HG02938 (cell line): ENCODE data around the gene RANBP1.
"Not testable (repeated sequence)": the region's sequence is repeated elsewhere in the genome, so short reads cannot be mapped to it uniquely, and the experiment has no call there.

Experiments
- ATAC-seq: cut with Tn5 transposase; IDR thresholded peaks from one replicate; pipeline ENCODE4 v1.9.1; 2021; ENCODE audit warnings: mild to moderate bottlenecking, moderate library complexity; ENCODE audit not compliant: unreplicated experiment

The RANBP1 gene

DNA sequence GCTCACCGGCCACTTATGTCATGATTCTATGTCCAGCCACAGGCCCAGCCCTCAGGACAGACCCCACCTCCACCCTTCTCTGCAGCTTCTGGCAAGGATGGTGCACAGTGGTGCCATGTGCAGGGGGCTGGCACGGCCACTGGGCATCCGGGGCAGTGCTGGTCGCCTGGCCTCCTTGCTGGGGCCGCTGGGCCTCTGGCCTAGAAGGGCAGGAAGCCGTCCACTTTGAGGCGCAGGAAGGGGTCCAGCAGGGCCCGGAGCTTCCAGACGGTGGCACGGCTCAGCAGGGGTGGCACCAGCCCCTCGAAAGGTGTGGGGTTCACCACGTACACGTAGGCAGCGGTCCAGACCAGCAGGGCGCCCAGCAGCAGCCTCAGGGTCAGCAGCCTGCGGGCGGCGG lies 32.5 kb downstream of the RANBP1 start:
- ATAC-seq: no peak

DNA sequence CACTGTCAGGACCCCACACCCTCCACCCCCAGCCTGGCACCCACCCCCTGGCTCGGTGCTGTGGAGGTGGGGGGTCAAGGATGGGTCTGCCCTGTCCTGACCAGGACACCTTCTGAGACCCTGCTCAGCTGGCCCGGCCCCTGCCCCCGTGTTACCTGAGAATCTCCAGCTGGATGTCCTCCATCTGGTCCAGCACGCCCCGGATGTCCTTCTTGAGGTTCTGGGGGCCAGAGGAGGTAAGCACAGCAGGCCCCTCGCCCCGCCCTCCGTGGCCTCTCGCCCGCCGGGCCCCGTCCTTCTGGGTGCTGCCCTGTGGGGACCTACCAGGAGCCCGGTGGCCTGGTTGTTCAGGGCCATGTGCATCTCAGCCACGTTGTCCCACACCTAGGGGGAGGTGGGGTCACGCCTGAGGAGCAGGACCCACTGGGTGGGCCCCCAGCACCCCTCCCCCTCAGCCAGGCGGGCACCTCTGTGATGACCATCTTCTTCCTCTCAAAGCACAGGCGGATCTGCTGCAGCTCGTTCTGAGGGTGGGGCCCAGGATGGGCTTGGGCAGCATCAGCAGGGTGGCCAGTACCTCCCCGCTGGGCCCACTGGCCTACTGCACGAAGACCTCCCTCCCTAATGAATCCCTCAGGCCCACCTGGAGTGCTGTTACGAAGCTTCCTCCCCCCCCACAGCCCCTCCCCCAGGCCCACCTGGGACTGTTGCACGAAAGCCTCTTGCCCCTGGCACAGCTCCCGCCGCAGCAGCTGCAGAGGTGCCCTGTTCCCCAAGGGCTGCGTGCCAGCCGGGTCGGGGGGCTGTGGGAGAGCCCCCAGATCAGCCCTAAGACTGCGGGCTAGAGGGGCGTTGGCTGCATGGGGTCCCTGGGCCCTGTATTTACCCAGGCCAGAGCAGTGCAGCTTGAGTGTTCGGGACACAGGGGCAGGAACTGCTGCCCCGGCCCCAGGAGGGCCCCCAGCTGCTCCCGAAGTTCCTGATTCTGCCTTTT lies 33.6 kb downstream of the RANBP1 start:
- no peak for ATAC-seq

DNA sequence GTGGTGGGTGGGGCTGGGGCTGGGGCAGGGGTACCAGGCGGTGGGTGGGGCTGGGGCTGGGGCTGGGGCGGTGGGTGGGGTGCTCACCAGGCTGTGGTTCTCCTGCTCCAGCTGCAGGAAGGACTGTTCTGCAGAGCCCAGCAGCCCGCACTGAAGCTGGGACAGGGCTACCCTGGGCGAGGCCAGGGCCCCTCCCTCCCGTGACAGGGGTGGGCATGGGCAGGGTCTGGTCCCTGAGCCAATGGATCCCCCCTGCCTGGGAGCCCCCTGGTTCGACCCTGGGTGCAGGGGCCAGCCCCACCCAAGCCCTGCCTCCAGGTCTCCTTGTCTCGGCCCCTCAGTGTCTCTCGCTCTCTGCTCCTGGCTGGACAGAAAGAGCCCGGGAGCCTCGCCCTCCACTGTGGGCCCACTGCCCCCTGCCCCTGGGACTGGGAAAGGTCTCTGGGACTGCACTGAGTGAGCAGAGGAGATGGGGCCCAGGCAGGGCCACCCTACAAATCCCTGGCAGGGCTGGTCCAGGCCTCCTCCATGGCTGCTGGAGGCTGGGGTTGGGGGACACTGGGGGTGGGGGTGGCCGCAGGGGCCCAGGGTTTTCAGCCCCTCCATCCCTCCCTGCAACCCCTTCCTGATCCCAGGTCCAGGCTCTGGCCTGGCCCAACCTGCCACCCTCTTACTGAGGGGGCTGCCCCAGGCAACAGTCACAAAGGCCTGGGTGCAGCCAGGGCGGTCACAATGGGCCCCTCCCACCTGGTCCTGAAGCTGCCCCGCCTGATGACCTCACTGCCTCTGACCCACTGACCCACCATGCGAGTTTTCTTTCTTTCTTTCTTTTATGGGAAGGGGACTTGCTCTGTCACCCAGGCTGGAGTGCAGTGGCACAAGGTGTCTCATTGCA lies 34.7 kb downstream of the RANBP1 start, which contains the start of gene CCDC188:
TSS of gene CCDC188 (minus strand) at position 675 of the 895 bp plus-strand sequence. CDS start at position 606, 69 bp downstream.
- ATAC-seq: no peak

DNA sequence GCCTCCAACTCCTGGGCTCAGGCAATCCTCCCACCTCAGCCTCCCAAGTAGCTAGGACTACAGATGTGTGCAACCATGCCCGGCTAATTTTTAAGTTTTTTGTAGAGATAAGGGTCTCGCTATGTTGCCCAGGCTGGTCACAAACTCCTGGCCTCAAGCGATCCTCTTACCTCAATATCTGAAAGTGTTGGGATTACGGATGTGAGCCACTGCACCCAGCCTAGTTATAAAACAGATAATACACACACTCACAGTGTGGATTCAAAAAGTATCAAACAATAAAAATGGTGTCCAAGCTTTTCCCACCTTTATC lies 35.3 kb downstream of the RANBP1 start:
- no peak for ATAC-seq

DNA sequence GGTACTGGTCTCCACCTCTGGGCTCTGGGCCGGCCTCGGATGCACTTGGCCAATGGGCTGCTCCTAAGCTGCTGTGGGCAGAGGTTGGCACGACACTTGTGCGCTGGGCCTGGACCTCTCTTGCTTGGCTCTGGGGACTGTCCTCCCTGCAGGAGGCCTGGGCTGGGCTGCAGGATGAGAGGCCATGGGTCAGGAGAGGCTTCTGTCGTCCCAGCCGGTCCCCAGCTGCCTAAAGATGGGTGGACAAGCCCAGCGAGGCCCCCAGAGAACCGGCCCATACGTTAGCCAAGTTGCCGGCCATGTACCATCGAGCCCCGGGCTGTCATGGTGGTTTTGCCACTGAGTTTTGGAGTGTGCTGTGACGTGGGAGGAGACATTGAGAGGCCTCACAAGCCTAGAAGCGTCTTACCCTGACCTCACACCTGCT lies 36.6 kb downstream of the RANBP1 start:
- ATAC-seq: no peak

DNA sequence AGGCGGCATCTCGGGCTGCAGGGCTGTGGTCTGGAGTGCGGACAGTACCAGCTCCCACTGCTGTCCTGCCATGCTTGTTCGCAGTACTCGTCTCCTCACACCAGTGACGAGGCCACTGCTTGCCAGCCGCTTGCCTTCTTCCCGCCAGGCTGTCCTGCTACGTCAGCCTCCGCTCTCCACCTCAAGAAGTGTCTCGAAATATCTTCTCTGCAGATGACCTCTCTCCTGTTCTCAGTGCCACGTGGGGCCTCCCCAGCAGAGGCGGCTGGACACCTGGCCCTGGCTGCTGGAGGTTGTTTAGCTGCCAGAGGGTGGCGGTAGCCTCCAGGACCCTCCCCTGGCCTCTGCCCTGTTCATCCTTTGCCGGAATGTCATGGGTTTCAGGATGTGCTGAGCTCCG lies 38.0 kb downstream of the RANBP1 start:
- ATAC-seq: no peak

DNA sequence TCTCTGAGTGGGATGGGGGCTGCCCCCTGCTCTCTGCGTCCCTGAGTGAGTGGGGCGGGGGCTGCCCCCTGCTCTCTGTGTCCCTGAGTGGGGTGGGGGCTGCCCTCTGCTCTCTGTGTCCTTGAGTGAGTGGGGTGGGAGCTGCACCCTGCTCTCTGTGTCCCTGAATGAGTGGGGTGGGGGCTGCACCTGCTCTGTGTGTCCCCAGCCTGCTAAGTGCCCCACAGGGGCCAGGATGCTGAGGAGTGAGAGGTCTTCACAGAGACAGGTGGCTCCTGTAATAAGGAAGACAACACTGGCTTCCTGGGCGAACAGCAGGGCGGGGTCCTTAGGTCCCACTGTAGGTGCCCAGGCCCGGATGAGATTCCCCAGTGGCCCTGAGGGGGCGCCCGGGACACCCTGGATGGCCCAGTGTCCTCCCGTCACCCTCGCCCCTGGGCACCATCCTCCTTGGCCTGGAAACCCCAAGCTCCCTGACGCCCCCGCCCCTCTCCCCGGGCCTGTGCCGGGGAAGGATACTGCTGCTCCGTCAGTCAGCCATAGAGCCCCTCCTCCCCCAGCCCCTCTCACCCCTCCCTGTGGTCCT lies 38.8 kb downstream of the RANBP1 start:
- ATAC-seq: no peak

DNA sequence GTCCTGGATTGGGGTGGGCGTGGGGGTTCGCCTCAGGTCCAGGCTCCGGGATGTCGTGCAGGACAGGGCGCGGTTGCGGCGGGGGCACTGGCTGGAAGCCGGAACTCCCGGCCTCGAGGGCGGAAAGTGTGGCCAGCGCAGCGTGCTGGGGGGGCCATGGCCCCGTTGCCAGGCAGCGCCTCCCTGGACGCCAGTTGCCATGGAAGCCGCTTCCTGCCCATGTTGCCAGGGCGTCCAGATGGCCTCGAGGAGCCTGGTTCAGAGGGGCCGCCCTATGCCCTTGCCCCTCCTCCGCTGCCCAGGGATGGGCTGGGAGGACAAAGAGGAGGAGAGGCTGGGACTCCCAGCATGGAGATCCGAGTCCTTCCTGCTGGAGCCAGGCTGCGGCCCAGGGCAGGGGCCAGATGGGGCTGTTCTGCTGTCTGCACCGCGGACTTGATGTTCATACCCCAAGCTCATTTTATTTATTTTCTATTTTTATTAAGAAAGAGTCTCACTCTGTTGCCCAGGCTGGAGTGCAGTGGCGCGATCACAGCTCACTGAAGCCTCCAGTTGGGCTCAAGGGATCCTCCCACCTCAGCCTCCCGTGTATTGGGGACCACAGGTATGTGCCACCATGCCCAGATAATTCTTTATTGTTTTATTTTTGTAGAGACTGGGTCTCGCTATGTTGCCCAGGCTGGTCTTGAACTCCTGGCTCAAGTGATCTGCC lies 39.6 kb downstream of the RANBP1 start:
- ATAC-seq: no peak

DNA sequence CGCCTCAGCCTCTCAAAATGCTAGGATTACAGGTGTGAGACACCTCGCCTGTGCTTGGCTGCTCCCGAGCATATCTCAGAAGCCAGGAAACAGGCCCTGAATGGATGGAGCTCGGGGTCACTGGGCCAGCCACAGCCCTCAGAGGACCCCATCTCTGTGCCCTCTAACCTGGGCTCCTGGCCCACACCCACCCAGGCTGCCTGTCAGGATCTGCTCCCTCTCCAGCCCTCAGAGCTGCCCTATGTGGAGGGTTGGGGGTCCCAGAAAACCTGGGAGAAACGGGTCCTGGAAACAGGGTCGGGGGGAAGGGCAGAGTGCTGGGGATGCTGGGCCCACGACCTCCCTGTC lies 40.1 kb downstream of the RANBP1 start:
- no peak for ATAC-seq

DNA sequence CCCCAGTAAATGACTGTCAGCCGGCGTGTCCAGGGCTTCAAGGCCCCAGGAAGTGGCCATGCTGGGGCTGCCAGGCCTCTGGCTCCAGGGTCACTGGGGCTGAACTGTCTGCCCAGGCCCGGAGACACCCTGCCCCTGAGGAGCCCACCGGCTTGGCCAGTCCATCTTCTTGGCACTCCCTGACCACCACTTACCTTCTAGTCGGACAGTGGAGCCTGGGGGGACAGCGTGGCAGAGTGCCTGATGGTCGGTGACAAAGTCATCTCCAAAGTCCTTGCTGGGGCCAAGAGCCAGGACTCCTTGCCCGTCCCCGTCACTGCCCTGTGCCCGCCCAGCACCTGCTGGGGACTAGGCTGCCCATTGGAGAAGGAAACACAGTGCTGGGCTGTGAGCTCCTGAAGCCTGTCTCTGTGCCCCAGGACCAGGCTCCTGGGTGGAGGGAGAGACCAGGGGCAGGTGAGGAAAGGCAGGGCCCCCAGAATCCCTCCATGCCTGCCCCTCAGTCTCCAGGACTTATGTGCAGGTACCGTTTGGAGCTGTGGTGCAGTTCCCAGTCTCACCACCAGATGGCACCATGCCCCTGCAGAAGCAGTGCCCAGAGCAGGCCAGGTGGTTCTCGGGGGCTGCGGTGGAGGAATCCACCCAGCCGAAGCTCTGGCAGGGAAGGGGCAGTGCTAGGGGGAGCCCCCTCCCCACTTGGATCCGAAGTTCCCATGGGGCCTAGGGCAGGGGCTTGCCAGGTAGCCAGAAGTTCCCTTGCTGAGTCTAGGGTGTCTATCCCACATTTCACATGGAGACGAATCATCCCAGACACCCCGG lies 40.9 kb downstream of the RANBP1 start:
- no peak for ATAC-seq

DNA sequence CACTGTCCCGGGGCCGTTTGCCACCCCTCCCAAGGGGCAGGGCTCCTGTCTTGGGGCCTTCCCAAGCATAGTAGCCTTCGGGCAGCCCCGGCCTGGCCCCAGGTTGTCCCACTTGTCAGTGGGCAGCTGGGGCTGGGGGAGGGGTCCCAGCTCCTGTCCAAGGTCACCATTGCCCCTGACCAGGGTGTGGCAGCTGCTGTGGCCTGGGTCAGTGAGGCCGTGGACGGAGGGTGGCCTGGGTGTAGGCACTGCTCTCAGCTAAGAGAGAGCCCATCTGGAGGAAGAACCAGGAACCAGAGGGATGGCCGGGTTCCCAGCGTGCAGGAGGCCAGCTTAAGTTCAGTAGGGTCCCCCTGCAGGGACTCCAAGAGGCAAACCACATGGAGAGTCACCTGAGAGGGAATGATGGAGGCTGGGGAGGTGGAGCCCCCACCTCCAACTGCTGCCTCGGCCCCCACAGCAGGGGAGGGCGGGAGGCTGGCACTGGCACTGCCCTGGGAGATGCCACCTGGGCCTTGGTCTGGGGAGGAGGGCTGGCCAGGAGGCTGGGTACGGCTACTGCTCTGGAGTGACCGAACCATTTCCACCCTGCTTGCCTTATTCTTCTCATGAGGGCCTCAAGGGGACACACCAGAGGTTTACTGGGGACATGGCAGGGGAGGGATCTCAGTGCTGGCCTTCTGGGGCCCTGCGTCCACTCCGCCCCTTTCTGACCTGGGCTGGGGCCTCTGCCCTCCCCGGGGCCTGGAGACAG lies 41.7 kb downstream of the RANBP1 start:
- ATAC-seq: no peak

DNA sequence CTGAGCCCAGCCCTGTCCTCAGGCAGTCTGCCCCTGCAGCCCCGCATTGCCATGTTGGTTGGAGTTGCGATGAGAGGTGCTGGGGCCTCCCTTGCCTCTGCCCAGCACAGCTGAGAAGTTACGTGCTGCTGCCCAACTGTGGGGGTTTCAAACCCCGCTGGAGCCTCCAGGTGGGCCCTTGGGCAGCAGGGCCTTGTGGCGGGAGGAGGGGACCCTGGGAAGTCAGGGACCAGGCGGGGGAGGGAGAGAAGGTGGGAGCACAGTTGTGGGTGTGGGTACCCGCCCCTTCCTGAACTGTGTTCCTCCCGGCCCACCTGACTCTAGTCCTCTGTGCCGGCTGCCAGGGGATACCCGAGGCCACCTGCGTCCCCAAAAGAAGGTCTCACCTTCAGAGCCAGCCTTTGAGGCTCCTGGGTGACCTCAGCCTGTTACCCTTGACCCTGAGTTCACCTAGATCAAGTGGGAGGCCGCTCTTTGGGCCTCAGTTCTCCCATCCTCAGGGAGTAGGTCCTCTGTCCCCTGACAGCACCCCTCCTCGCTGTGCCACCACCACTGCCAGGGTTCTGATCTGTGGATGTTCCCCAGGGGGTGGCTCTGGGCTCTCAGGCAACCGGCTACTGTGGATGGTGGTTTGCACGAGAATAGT lies 42.6 kb downstream of the RANBP1 start:
- no peak for ATAC-seq

DNA sequence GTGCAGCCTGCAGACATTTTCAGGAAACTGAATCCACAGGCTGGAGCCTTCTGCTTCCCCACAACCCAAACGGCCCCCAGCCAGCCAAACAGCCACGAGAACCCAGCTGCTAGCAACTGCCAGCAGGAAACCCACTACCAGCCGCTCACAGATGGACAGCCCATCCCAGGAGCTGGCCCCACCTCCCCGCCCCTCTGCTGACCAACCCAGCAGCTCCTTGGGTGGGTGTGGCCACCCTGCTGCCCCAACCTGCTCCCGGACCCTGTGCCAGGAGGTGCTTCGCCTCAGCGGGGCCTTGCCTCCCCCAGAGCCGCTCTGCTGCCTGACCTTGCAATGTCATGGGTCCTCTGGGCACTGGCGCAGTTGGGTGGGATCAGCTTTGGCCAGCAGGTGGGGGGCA lies 43.2 kb downstream of the RANBP1 start:
- ATAC-seq: no peak

DNA sequence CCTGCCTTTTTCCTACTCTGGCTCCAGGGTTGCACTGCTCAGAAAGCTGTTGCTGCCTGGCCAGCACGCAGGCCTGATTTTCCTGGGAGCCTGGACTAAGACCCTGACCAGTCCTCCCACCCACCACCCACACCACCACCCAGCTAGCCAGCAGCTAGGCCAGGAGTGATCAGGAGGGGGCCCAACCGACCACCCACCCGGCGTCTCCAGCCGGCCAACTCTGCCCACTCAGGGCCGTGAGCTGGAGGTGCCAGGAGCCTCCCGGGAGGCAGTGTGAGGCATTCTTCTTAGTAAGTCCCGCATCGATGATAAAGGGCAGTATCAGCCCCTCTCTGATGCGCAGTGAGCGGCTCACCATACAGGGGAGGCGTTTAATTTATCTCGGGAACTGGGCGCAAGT lies 43.6 kb downstream of the RANBP1 start:
- ATAC-seq: not testable (repeated sequence)

DNA sequence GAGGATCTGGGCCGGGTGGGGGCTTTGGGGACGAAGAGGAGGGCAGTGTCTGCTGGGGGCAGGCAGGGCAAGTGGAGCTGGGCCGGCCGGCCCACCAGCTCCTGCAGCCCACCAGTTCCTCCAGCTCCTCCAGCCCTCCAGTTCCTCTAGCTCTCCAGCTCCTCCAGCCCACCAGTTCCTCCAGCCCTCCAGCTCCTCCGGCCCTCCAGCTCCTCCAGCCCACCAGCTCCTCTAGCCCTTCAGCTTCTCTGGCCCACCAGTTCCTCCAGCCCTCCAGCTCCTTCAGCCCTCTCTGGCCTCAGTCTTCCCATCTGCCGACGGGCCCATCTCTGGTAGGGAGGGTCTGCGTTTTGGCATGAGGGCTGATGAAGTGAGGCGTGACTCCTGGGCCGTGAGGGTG lies 44.1 kb downstream of the RANBP1 start:
- ATAC-seq: no peak

DNA sequence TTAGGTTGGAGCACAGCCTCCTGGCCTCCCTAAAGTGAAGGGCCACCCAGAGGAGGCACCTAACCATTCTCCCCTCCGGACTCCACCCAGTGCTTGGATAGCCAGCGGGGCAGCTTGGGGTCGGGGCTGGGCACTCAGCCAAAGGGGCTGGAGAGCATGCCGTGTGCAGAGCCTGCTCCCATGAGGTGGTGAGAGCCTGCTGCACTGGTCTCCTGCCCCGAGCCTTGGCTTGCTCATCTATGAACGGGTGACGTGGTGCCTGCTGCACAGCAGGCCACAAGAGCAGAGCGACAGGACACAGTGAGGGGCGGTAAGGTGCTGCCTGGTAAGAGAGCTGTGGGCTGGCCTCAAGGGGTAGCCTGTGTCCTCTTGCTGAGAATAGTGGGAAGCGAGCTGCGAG lies 49.0 kb downstream of the RANBP1 start:
- ATAC-seq: no peak

DNA sequence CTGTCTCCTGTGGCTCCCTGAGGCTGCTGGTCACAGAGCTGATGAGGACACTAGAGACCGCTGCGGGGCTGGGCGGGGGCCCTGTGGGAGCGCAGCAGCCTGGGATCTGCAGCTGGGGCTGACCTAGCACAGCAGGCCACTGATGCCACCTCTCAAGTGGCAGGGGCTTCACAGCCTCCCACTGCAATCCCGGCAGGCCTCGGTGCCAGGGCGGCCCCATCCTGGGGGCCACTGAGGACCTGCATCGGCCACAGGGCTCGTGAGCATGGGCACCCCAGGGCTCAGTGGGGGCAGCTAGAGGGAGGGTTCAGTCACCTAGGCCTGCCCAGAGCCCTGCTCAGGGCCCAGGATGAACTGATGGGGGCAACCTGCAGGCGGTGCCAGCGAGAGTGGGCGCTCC lies 49.5 kb downstream of the RANBP1 start:
- ATAC-seq: no peak

DNA sequence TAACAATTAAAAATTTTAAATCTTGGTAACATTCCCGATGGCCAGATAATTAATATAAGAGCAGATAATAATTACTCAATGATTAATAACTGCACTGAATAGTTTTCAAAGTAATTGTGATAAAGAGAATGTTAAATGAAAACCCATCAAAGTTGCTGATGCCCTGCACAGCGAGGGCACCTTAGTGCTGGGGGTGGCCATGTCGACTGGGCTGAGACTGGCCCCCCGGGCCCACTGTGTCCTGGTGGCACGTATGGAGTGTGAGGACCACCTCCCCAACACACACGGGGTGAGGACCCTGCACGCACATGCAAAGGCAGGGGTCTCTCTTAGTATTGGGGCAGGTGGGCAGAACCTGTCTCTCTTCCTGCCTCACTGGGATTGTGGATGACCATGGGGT lies 50.0 kb downstream of the RANBP1 start:
- no peak for ATAC-seq

DNA sequence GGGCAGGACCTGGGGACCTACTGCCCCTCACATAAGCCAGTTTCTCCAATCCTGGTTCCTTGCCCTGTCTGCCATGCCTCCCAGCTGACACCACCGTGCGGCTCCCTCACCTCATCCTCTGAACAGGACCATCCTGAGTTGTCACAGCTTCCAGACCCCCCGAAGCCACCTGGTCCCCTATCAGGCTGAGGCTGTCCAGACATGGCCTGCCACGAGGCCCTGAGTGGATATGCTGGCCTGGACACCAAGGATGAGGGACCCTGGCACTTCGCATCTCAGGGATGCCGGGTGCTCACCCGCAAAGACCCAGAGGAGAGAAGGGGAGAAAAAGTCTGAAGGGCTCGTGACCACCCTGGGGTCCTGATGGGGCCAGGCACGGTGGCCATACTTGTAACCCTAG lies 50.8 kb downstream of the RANBP1 start:
- no peak for ATAC-seq
